Thyroid gland (tissue), 4 donors: ENCODE data around the gene ABCD3.

Experiments
- CTCF ChIP-seq, 6 experiments: fragments of 200-600 bp in 3 of 6; fragments of 450-650 bp in 3 of 6; sonication (generic) in 3 of 6; IDR thresholded peaks; one replicate each; pipeline ENCODE4 v1.5.1; 2016 to 2019; ENCODE audit warnings: antibody characterized with exemption in 6 of 6, mild to moderate bottlenecking in 2 of 6, inconsistent platforms in 1 of 6, moderate library complexity in 1 of 6
- POLR2A ChIP-seq, 2 donors: fragments of 450-650 bp; IDR thresholded peaks; one replicate each; pipeline ENCODE4 v1.6.1; 2017; ENCODE audit warnings: antibody characterized with exemption in 2 of 2, mild to moderate bottlenecking in 2 of 2, moderate library complexity in 1 of 2

GRCh38 chr1:94554580-94554979 is 136.4 kb downstream of the ABCD3 start:
- no peak for TF ChIP-seq CTCF (IDR thresholded peaks at IDR 0.05)
- no peak for TF ChIP-seq POLR2A (IDR thresholded peaks at IDR 0.05)
